Ovary (tissue), 9 donors: ENCODE data around the gene INSR. TPM values are rescaled to one million over a fixed set of nuclear protein-coding genes. Genes with fewer than 3 reads are reported as not detected.
A peak's percentile ranks its signal among the peaks of the same experiment; 100 is the strongest.

ENCODE experiments used
- DNase-seq, 5 donors: peaks; one replicate each; pipeline ENCODE4 v3.0.0-alpha.2; 2019 to 2020
- H3K27ac ChIP-seq, 2 donors: fragments of 200-600 bp; one replicate each; pipeline versions ENCODE4 v1.5.1 to v1.8.0; 2019 to 2022
- H3K27me3 ChIP-seq: fragments of 200-600 bp; one replicate; pipeline ENCODE4 v1.8.0; 2022
- H3K36me3 ChIP-seq: fragments of 200-600 bp; sonication (generic); one replicate; pipeline ENCODE4 v1.5.1; 2019
- H3K4me1 ChIP-seq: one replicate; pipeline ENCODE4 v1.8.1; 2013; ENCODE audit warnings: mild to moderate bottlenecking, moderate library complexity; ENCODE audit not compliant: insufficient read depth
- H3K4me3 ChIP-seq: fragments of 200-600 bp; sonication (generic); one replicate; pipeline ENCODE4 v1.5.1; 2017
- H3K9me3 ChIP-seq, 2 donors: fragments of 200-600 bp in 1 of 2; sonication (generic) in 1 of 2; one replicate each; pipeline versions ENCODE4 v1.5.1 to v1.8.1; 2013 to 2019; ENCODE audit warnings: mild to moderate bottlenecking in 1 of 2, moderate library complexity in 1 of 2
- EP300 ChIP-seq: sonication (generic); formaldehyde crosslinking; IDR thresholded peaks from one replicate; pipeline ENCODE4 v1.6.1; 2017; ENCODE audit warnings: antibody characterized with exemption
- POLR2A ChIP-seq: fragments of 450-650 bp; IDR thresholded peaks from one replicate; pipeline ENCODE4 v1.6.1; 2017; ENCODE audit warnings: antibody characterized with exemption, mild to moderate bottlenecking, moderate library complexity
- WGBS, 3 donors: extraction: QIAGEN DNeasy Blood & Tissue Kit in 1 of 3; methylation state at CpG; one replicate each; pipeline versions ENCODE4 v1.1.5 to v1.1.7; 2013 to 2017; 5-methylcytosine and 5-hydroxymethylcytosine counted together
- intact Hi-C, 4 donors: fragments of 100-400 bp; cut with DNase I; formaldehyde crosslinking; loops; one replicate each; pipeline versions ENCODE4 v1.11.0 to v1.15.1; 2022 to 2023
- polyA plus RNA-seq, 2 donors: library from polyadenylated mRNA; stranded (reverse); fragments of 200-250 nt in 1 of 2; fragments of 350-450 nt in 1 of 2; fragmentation: Illumina TruSeq in 1 of 2; extraction: RNeasy Lipid Tissue Mini Kit (QIAGEN cat#74804) in 1 of 2; gene quantifications; one replicate each; pipeline ENCODE4 v1.2.3, GENCODE V29; 2013 to 2014
- total RNA-seq, 7 donors: library from RNA; depleted of rRNA in 2 of 7; stranded (reverse); fragments of >200 nt in 2 of 7; fragmentation: NEBNext Ultra II Directional in 3 of 7; extraction: Animal tissue kit (Norgen Biotek cat#: 25700) in 3 of 7; gene quantifications; one replicate each; pipeline versions ENCODE4 v1.1.0 to v1.2.4, GENCODE V29; 2016 to 2023
- TF ChIP-seq, protein P1 (sequence below), 3 donors: fragments of 450-650 bp in 2 of 3; fragments of 200-600 bp in 1 of 3; IDR thresholded peaks; one replicate each; pipeline versions ENCODE4 v1.5.1 to v1.8.0; 2016 to 2022; ENCODE audit warnings: antibody characterized with exemption in 3 of 3, mild to moderate bottlenecking in 1 of 3
- donor health status: DM: no; HTN: no; CAD: no; lungs with moderate emphysema.
- donor health status: DM: no; HTN: no; CAD: no.
- donor health status: Bipolar disorder and iron deficiency.
- donor health status: DM: yes; HTN: yes; CAD: no.
- donor health status: DM: no; HTN: no; CAD: no.
- donor health status: DM: yes; HTN: yes; CAD: no.

INSR gene
- total and polyA plus RNA-seq, 9 donors, result 30.2 to 203 (median 93.3) TPM

DNA sequence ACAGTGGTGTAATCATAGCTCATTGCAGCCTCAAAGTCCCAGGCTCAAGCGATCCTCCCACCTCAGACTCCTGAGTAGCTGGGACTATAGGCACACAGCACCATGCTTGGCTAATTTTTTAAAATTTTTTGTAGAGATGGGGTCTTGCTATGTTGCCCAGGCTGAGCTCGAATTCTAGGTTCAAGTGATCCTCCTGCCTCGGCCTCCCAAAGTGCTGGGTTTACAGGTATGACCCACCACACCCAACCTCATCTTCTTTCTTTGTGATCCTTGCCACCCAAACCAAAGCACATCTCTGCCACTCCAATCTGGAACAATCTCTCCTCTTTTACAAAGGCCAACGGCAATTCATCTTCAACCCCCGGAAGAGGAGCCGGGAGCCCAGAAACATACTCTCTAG lies 38.6 kb downstream of the INSR start:
- Histone ChIP-seq H3K27ac (no peak overlapping the region), H3K4me1 (peaks cover 22% of the 10 kb centered on the region), H3K36me3 (no peaks in the 10 kb centered on the region), H3K27me3 (no peaks in the 10 kb centered on the region), H3K4me3 (no peak overlapping the region), H3K9me3 (no peaks in the 10 kb centered on the region)
- DNase-seq, result no peak
- TF ChIP-seq EP300 (no peak), POLR2A (no peak)
- TF ChIP-seq, protein P1, sequence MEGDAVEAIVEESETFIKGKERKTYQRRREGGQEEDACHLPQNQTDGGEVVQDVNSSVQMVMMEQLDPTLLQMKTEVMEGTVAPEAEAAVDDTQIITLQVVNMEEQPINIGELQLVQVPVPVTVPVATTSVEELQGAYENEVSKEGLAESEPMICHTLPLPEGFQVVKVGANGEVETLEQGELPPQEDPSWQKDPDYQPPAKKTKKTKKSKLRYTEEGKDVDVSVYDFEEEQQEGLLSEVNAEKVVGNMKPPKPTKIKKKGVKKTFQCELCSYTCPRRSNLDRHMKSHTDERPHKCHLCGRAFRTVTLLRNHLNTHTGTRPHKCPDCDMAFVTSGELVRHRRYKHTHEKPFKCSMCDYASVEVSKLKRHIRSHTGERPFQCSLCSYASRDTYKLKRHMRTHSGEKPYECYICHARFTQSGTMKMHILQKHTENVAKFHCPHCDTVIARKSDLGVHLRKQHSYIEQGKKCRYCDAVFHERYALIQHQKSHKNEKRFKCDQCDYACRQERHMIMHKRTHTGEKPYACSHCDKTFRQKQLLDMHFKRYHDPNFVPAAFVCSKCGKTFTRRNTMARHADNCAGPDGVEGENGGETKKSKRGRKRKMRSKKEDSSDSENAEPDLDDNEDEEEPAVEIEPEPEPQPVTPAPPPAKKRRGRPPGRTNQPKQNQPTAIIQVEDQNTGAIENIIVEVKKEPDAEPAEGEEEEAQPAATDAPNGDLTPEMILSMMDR (IDR thresholded peaks at IDR 0.05), result no peak
- 95 to 96% (median 95%) methylated on average over 6 of the region's 6 CpGs for WGBS, 3 donors
- intact Hi-C loops, result loop anchor here in 1 of 4 donors (5.0 kb wide), 1 partner anchor 37 kb away; the partner anchor contains the start of gene INSR

DNA sequence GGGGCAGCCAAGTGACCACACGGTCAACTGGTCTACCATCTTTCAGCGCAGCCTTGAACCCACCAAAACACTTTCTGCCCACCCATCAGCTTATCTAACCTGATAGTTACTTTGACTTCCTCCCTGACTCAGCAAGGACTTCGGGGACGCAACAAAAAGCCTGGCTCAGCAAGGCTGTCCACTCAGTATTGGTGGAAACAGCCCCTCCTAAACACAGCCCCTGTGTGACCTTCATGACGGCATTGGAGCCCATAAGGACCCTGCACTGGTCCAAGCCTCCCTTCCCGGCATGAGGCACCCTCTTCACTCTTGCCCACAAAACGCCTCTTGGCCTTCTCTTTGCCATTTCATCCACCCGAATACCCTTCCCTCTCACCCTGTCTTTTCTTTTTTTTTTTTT lies 39.1 kb downstream of the INSR start:
- no peaks in the 10 kb centered on the region for H3K9me3 ChIP-seq

DNA sequence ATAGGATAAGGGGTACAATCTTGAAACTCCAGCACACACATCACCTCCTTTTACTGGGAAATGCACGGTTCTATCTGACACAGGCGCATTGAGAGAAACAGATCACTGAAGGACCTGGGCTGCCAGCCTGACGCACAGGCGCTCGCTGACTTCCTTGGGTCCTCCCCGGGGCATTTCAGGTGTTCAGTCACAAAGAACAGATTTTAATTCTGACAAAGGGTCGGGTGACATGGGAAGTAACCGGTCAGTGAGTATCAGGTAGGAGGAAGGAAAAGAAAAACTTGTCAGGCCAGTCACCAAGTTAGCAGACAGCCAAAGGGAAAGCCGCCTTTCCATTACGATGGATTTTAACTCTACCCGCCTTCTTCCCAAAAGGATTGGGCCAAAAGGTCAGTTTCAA lies 39.6 kb downstream of the INSR start:
- intact Hi-C loops, result no loop called here
- Histone ChIP-seq H3K4me1 (peaks cover 20% of the 10 kb centered on the region), H3K27ac (peak overlapping the region in 1 of 2 donors; percentile 9), H3K36me3 (no peaks in the 10 kb centered on the region), H3K4me3 (no peak overlapping the region), H3K9me3 (no peaks in the 10 kb centered on the region), H3K27me3 (no peaks in the 10 kb centered on the region)
- 78 to 87% (median 85%) methylated on average over 11 of the region's 11 CpGs for WGBS, 3 donors
- TF ChIP-seq, protein P1 (IDR thresholded peaks at IDR 0.05), result no peak
- TF ChIP-seq EP300 (no peak), POLR2A (no peak)
- DNase-seq, result no peak

More for the DNA sequence above, 39.1 kb downstream of the INSR start:
- H3K4me3 ChIP-seq, result no peak overlapping the region
- intact Hi-C loops, result loop anchor here in 1 of 4 donors (5.0 kb wide), 1 partner anchor 37 kb away; the partner anchor contains the start of gene INSR
- no peaks in the 10 kb centered on the region for H3K27me3 ChIP-seq
- DNase-seq, result no peak
- 75 to 87% (median 85%) methylated on average over 8 of the region's 8 CpGs for WGBS, 3 donors
- H3K27ac ChIP-seq, result peak overlapping the region in 1 of 2 donors; percentile 9
- peaks cover 20% of the 10 kb centered on the region for H3K4me1 ChIP-seq
- H3K36me3 ChIP-seq, result no peaks in the 10 kb centered on the region
- TF ChIP-seq EP300 (no peak), POLR2A (no peak)
- TF ChIP-seq, protein P1 (IDR thresholded peaks at IDR 0.05), result no peak

DNA sequence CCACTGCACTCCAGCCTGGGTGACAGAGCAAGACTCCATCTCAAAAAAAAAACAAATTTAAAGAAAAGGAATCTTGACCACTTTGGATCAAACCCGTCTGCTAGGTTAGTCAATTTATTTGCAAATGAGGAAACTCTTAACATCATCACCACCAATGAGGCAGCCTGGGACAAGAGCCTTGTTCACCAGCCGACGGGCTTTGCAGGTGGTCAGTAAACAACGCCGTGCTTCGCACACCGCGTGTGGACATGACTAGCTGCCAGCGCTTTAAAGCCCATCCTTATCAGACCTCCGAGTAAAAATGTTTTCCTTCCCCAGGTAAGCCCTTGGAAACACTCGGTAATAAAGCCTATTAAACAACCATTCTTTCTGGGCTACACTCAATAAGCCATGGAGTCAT lies 41.9 kb downstream of the INSR start:
- H3K4me1 ChIP-seq, result peaks cover 21% of the 10 kb centered on the region

More for the DNA sequence above, 41.9 kb downstream of the INSR start:
- intact Hi-C loops, result no loop called here
- Histone ChIP-seq H3K27me3 (no peaks in the 10 kb centered on the region), H3K4me3 (no peak overlapping the region), H3K9me3 (no peaks in the 10 kb centered on the region), H3K36me3 (no peaks in the 10 kb centered on the region), H3K27ac (no peak overlapping the region)
- TF ChIP-seq, protein P1 (IDR thresholded peaks at IDR 0.05), result no peak
- TF ChIP-seq POLR2A, result no peak
- no peak for TF ChIP-seq EP300
- DNase-seq, result peak in 1 of 5 donors; percentile 36
- WGBS, 3 donors, result 88 to 89% (median 89%) methylated on average over 11 of the region's 11 CpGs
